Stimulated activated CD4-positive, alpha-beta T cell treated with anti-CD3 and anti-CD28 coated beads, Interleukin-4, amount 100 ng/mL, for 48 hours (primary cell): ENCODE measurements around the gene SECISBP2.

Experiments
- DNase-seq, 2 donors: peaks; one replicate each; pipeline ENCODE4 v3.0.0-alpha.2; 2020; ENCODE audit warnings: low read depth in 2 of 2

The SECISBP2 gene

GRCh38 chr9:89408628-89409101 lies 90.4 kb downstream of the SECISBP2 start:
- DNase-seq = no peak
